GM19043 (cell line): Measurements from ENCODE around the gene AGPAT4.
"Not testable (repeated sequence)": the region's sequence is repeated elsewhere in the genome, so short reads cannot be mapped to it uniquely, and the experiment has no call there.

ENCODE experiments used
- ATAC-seq: cut with Tn5 transposase; IDR thresholded peaks from one replicate; pipeline ENCODE4 v1.9.1; 2021; ENCODE audit warnings: low read depth; ENCODE audit not compliant: unreplicated experiment

AGPAT4 gene

GRCh38 chr6:161273752-161274487 lies at the start of gene AGPAT4:
Gene AGPAT4, minus strand, starts transcription at chr6:161274061. Its CDS starts 41,848 bp downstream, at chr6:161232213.
- peak; percentile 99 for ATAC-seq

- no peak for ATAC-seq
Measured at GRCh38 chr6:161319231-161319630, 45.4 kb upstream of the AGPAT4 start.

- ATAC-seq: no peak
Measured at GRCh38 chr6:161318456-161318855, 44.6 kb upstream of the AGPAT4 start.

- no peak for ATAC-seq
Measured at GRCh38 chr6:161316531-161316930, 42.7 kb upstream of the AGPAT4 start.

GRCh38 chr6:161315246-161315917 lies 41.5 kb upstream of the AGPAT4 start:
- ATAC-seq: not testable (repeated sequence)

- not testable (repeated sequence) for ATAC-seq
Measured at GRCh38 chr6:161314541-161315245, 40.8 kb upstream of the AGPAT4 start.

- ATAC-seq: no peak
Measured at GRCh38 chr6:161313940-161314509, 40.2 kb upstream of the AGPAT4 start.

- not testable (repeated sequence) for ATAC-seq
Measured at GRCh38 chr6:161313475-161313874, 39.6 kb upstream of the AGPAT4 start.

GRCh38 chr6:161309774-161310173 lies 35.9 kb upstream of the AGPAT4 start:
- not testable (repeated sequence) for ATAC-seq

GRCh38 chr6:161308075-161308655 lies 34.3 kb upstream of the AGPAT4 start:
- ATAC-seq: no peak

- ATAC-seq: no peak
Measured at GRCh38 chr6:161305860-161306259, 32.0 kb upstream of the AGPAT4 start.

GRCh38 chr6:161303628-161304340 lies 29.9 kb upstream of the AGPAT4 start:
- no peak for ATAC-seq

GRCh38 chr6:161302949-161303348 lies 29.1 kb upstream of the AGPAT4 start:
- no peak for ATAC-seq

GRCh38 chr6:161301338-161301737 lies 27.5 kb upstream of the AGPAT4 start:
- ATAC-seq: no peak

GRCh38 chr6:161300823-161301222 lies 27.0 kb upstream of the AGPAT4 start:
- ATAC-seq: no peak

- no peak for ATAC-seq
Measured at GRCh38 chr6:161299726-161300125, 25.9 kb upstream of the AGPAT4 start.

GRCh38 chr6:161295784-161296183 lies 21.9 kb upstream of the AGPAT4 start:
- ATAC-seq: no peak

GRCh38 chr6:161292650-161293281 lies 18.9 kb upstream of the AGPAT4 start:
- ATAC-seq: no peak

GRCh38 chr6:161292145-161292544 lies 18.3 kb upstream of the AGPAT4 start:
- no peak for ATAC-seq

- no peak for ATAC-seq
Measured at GRCh38 chr6:161290751-161291150, 16.9 kb upstream of the AGPAT4 start.
